ENCODE results near the gene FBXO47.

DNA sequence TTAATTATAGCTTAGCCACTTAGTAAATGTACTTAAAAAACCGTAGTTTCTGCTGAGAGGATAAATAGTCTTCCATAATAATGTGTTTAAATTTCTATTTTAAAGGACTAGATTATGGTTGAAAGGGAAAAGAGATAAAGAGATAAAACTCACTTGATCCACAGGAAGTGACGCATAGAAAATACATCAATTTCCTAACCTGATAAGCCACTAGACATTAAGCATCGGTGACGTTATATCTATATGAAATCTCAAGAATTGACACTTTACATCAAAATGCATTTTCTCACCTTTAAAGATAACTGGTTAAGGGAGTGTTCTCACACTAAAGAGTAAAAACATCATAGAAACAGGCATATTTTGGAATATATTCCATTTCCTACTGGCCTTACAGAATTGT lies 5.8 kb downstream of the FBXO47 start:
- no peak for TF ChIP-seq POLR2A (IDR thresholded peaks at IDR 0.05; ENCODE audit: low read depth, low read length)
- TF ChIP-seq CTCF (IDR thresholded peaks at IDR 0.05; ENCODE audit: extremely low read depth in 1 of 2, insufficient read depth in 1 of 2, low read depth in 1 of 2, low read length in 2 of 2) = no peak
- no peak for TF ChIP-seq EZH2 (IDR thresholded peaks at IDR 0.05; ENCODE audit: borderline replicate concordance, low read depth, low read length, severe bottlenecking)
- TF ChIP-seq FOS (IDR thresholded peaks at IDR 0.05; ENCODE audit: borderline replicate concordance, insufficient read depth, low read length) = no peak
- TF ChIP-seq POLR2AphosphoS5 (IDR thresholded peaks at IDR 0.05; ENCODE audit: insufficient read depth, low read depth, low read length) = no peak
- peak; percentile 13 for TF ChIP-seq JUN (IDR thresholded peaks at IDR 0.05; ENCODE audit: borderline replicate concordance, insufficient read depth, insufficient read length, low read depth)
- TF ChIP-seq GATA2 (IDR thresholded peaks at IDR 0.05; ENCODE audit: insufficient read depth, insufficient read length, low read depth, low read length) = peak; percentile 63
- no peak for TF ChIP-seq MYC (IDR thresholded peaks at IDR 0.05; ENCODE audit: low read depth, low read length)

Data from endothelial cell of umbilical vein (primary cell).